HG03565 (cell line): ENCODE results near the gene CDH23.
A peak's percentile ranks its signal among the peaks of the same experiment; 100 is the strongest.

Source experiments
- ATAC-seq: cut with Tn5 transposase; IDR thresholded peaks from one replicate; pipeline ENCODE4 v1.9.1; 2021; ENCODE audit warnings: mild to moderate bottlenecking, moderate library complexity; ENCODE audit not compliant: unreplicated experiment

Gene CDH23

GRCh38 chr10:71671994-71672946 lies 275.6 kb downstream of the CDH23 start:
- ATAC-seq, result no peak

- ATAC-seq, result no peak
These were observed 278.7 kb downstream of the CDH23 start for GRCh38 chr10:71675295-71675970.

GRCh38 chr10:71677261-71677660 lies 280.5 kb downstream of the CDH23 start:
- no peak for ATAC-seq

GRCh38 chr10:71678057-71678805 lies 281.5 kb downstream of the CDH23 start:
- no peak for ATAC-seq

GRCh38 chr10:71679425-71679824 lies 282.7 kb downstream of the CDH23 start:
- no peak for ATAC-seq

- no peak for ATAC-seq
These were observed 285.3 kb downstream of the CDH23 start for GRCh38 chr10:71681977-71682376.

- ATAC-seq, result no peak
These were observed 286.6 kb downstream of the CDH23 start for GRCh38 chr10:71683301-71683700.

GRCh38 chr10:71684356-71685173 lies 287.8 kb downstream of the CDH23 start:
- no peak for ATAC-seq

GRCh38 chr10:71685554-71686232 lies 289.0 kb downstream of the CDH23 start:
- ATAC-seq, result no peak

- ATAC-seq, result no peak
These were observed 290.4 kb downstream of the CDH23 start for GRCh38 chr10:71687077-71687476.

GRCh38 chr10:71687480-71687879 lies 290.8 kb downstream of the CDH23 start:
- ATAC-seq, result no peak

GRCh38 chr10:71688256-71688655 lies 291.5 kb downstream of the CDH23 start:
- ATAC-seq, result no peak

- no peak for ATAC-seq
These were observed 293.5 kb downstream of the CDH23 start for GRCh38 chr10:71690094-71690720.

- no peak for ATAC-seq
These were observed 294.7 kb downstream of the CDH23 start for GRCh38 chr10:71691405-71691804.

GRCh38 chr10:71692598-71693306 lies 296.0 kb downstream of the CDH23 start:
- ATAC-seq, result no peak

- ATAC-seq, result no peak
These were observed 296.7 kb downstream of the CDH23 start for GRCh38 chr10:71693377-71693776.

- ATAC-seq, result no peak
These were observed 297.4 kb downstream of the CDH23 start for GRCh38 chr10:71694039-71694501.

- ATAC-seq, result peak; percentile 72
These were observed 297.8 kb downstream of the CDH23 start for GRCh38 chr10:71694567-71694968.
